ENCODE results near the gene C1orf159.

Gene C1orf159

DNA sequence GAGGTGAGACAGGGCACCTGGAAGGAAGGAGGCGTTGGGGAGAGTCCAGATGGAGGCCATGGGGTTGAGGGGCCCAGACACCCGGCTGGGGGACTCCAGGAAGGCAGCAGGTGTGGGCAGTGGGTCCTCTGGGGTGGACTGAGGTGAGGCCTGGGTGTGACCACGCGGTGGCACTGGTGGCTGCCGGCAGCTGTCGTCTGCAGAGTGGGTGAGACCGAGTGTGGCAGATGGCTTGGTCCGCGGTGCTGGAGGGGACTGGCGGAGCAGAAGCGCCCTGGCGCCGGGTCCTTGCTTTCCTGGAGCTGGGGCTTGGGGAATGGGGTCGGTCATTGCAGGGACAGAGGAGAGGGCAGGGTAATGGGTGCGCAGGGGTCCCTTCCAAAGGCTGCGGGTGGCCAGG, 83.5 kb downstream of the C1orf159 start:
- no peak for DNase-seq (ENCODE audit: low read depth)
- H3K4me3 ChIP-seq (ENCODE audit: low read depth, low read length) = no peak overlapping the region
- TF ChIP-seq MYC (IDR thresholded peaks at IDR 0.05; ENCODE audit: low read depth, low read length) (no peak), POLR2A (IDR thresholded peaks at IDR 0.05; ENCODE audit: extremely low read depth, insufficient read length) (no peak)
- TF ChIP-seq, protein P1, sequence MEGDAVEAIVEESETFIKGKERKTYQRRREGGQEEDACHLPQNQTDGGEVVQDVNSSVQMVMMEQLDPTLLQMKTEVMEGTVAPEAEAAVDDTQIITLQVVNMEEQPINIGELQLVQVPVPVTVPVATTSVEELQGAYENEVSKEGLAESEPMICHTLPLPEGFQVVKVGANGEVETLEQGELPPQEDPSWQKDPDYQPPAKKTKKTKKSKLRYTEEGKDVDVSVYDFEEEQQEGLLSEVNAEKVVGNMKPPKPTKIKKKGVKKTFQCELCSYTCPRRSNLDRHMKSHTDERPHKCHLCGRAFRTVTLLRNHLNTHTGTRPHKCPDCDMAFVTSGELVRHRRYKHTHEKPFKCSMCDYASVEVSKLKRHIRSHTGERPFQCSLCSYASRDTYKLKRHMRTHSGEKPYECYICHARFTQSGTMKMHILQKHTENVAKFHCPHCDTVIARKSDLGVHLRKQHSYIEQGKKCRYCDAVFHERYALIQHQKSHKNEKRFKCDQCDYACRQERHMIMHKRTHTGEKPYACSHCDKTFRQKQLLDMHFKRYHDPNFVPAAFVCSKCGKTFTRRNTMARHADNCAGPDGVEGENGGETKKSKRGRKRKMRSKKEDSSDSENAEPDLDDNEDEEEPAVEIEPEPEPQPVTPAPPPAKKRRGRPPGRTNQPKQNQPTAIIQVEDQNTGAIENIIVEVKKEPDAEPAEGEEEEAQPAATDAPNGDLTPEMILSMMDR (IDR thresholded peaks at IDR 0.05; ENCODE audit: low read depth, low read length) = no peak
- TF ChIP-seq, protein P2, sequence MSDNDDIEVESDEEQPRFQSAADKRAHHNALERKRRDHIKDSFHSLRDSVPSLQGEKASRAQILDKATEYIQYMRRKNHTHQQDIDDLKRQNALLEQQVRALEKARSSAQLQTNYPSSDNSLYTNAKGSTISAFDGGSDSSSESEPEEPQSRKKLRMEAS (IDR thresholded peaks at IDR 0.05; ENCODE audit: low read depth, low read length) = no peak
